ENCODE measurements around the gene PIK3AP1.

DNA sequence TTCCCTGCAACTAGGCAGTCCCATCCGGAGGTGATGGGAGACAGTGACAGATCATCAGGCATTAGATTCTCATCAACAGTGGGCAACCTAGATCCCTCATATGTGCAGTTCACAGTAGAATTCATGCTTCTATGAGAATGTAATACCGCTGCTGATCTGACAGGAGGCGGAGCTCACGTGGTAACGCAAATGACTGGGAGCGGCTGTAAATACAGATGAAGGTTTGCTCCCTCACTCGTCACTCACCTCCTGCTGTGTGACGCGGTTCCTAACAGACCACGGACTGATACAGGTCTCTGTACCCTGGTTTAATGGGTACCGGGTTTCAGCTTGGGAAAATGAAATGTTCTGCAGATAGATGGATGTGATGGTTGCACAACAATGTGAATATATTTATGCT lies 47.8 kb upstream of the PIK3AP1 start:
- TF ChIP-seq POLR2A (IDR thresholded peaks at IDR 0.05; ENCODE audit: low read depth) (no peak), POLR2AphosphoS5 (IDR thresholded peaks at IDR 0.05) (no peak), EP300 (IDR thresholded peaks at IDR 0.05) (no peak), CTCF (IDR thresholded peaks at IDR 0.05) (no peak)
